IPS-18a (cell line): ENCODE results near the gene PDZD8.

ENCODE experiments used
- H3K27ac ChIP-seq: one replicate; pipeline ENCODE4 v1.5.1; 2013; ENCODE audit warnings: low read length
- H3K27me3 ChIP-seq: one replicate; pipeline ENCODE4 v1.6.1; 2013; ENCODE audit warnings: mild to moderate bottlenecking, low read length; ENCODE audit not compliant: control insufficient read depth, insufficient read depth
- H3K36me3 ChIP-seq: one replicate; pipeline ENCODE4 v1.6.1; 2013; ENCODE audit warnings: low read depth, low read length; ENCODE audit not compliant: control insufficient read depth
- H3K4me1 ChIP-seq: one replicate; pipeline ENCODE4 v1.6.1; 2013; ENCODE audit warnings: low read depth, low read length; ENCODE audit not compliant: control insufficient read depth
- H3K4me3 ChIP-seq: one replicate; pipeline ENCODE4 v1.5.1; 2013; ENCODE audit warnings: low read length
- H3K9ac ChIP-seq: one replicate; pipeline ENCODE4 v1.6.1; 2013; ENCODE audit warnings: mild to moderate bottlenecking, low read length, moderate library complexity
- H3K9me3 ChIP-seq: one replicate; pipeline ENCODE4 v1.6.1; 2013; ENCODE audit warnings: low read depth, low read length; ENCODE audit not compliant: control insufficient read depth

Gene PDZD8

GRCh38 chr10:117386805-117387204 lies 11.6 kb upstream of the PDZD8 start:
- Histone ChIP-seq H3K27ac (no peak overlapping the region), H3K4me3 (no peak overlapping the region), H3K9me3 (no peaks in the 10 kb centered on the region), H3K4me1 (no peaks in the 10 kb centered on the region), H3K36me3 (no peaks in the 10 kb centered on the region), H3K9ac (no peak overlapping the region), H3K27me3 (no peaks in the 10 kb centered on the region)

- no peak overlapping the region for H3K27ac ChIP-seq
- H3K36me3 ChIP-seq: no peaks in the 10 kb centered on the region
- no peaks in the 10 kb centered on the region for H3K9me3 ChIP-seq
- no peak overlapping the region for H3K4me3 ChIP-seq
- no peaks in the 10 kb centered on the region for H3K4me1 ChIP-seq
- H3K9ac ChIP-seq: no peak overlapping the region
- peaks cover 8% of the 10 kb centered on the region for H3K27me3 ChIP-seq
These were observed 7.6 kb upstream of the PDZD8 start for GRCh38 chr10:117382861-117383260.

GRCh38 chr10:117374506-117375359 lies 507 bp downstream of the PDZD8 start:
- no peaks in the 10 kb centered on the region for H3K36me3 ChIP-seq

GRCh38 chr10:117373823-117374505 lies 1.3 kb downstream of the PDZD8 start:
- Histone ChIP-seq H3K27ac (no peak overlapping the region), H3K4me1 (peaks cover 9% of the 10 kb centered on the region), H3K9ac (peak overlapping the region; percentile 58), H3K36me3 (no peaks in the 10 kb centered on the region), H3K27me3 (peaks cover 25% of the 10 kb centered on the region), H3K9me3 (no peaks in the 10 kb centered on the region), H3K4me3 (peak overlapping the region; percentile 91)

More at GRCh38 chr10:117374506-117375359, 507 bp downstream of the PDZD8 start:
- Histone ChIP-seq H3K9ac (peak overlapping the region; percentile 58), H3K4me3 (peak overlapping the region; percentile 91), H3K9me3 (no peaks in the 10 kb centered on the region), H3K27me3 (peaks cover 32% of the 10 kb centered on the region), H3K4me1 (peaks cover 9% of the 10 kb centered on the region), H3K27ac (no peak overlapping the region)

GRCh38 chr10:117370205-117370604 lies 5.0 kb downstream of the PDZD8 start:
- H3K27ac ChIP-seq: no peak overlapping the region
- no peak overlapping the region for H3K4me3 ChIP-seq
- H3K9ac ChIP-seq: no peak overlapping the region
- no peaks in the 10 kb centered on the region for H3K36me3 ChIP-seq
- no peaks in the 10 kb centered on the region for H3K9me3 ChIP-seq
- peaks cover 8% of the 10 kb centered on the region for H3K27me3 ChIP-seq
- peaks cover 9% of the 10 kb centered on the region for H3K4me1 ChIP-seq

- Histone ChIP-seq H3K4me1 (peaks cover 26% of the 10 kb centered on the region), H3K27me3 (no peaks in the 10 kb centered on the region), H3K9me3 (no peaks in the 10 kb centered on the region), H3K4me3 (no peak overlapping the region), H3K9ac (no peak overlapping the region), H3K27ac (no peak overlapping the region), H3K36me3 (no peaks in the 10 kb centered on the region)
These were observed 7.5 kb downstream of the PDZD8 start for GRCh38 chr10:117367718-117368117.

GRCh38 chr10:117366741-117367140 lies 8.5 kb downstream of the PDZD8 start:
- Histone ChIP-seq H3K9me3 (no peaks in the 10 kb centered on the region), H3K4me3 (no peak overlapping the region), H3K36me3 (no peaks in the 10 kb centered on the region), H3K9ac (no peak overlapping the region), H3K27me3 (no peaks in the 10 kb centered on the region), H3K4me1 (peaks cover 22% of the 10 kb centered on the region), H3K27ac (no peak overlapping the region)

GRCh38 chr10:117365612-117366011 lies 9.6 kb downstream of the PDZD8 start:
- Histone ChIP-seq H3K9ac (no peak overlapping the region), H3K9me3 (no peaks in the 10 kb centered on the region), H3K4me3 (no peak overlapping the region), H3K36me3 (no peaks in the 10 kb centered on the region), H3K4me1 (peaks cover 22% of the 10 kb centered on the region), H3K27me3 (no peaks in the 10 kb centered on the region), H3K27ac (no peak overlapping the region)

- H3K36me3 ChIP-seq: no peaks in the 10 kb centered on the region
- no peak overlapping the region for H3K9ac ChIP-seq
- no peak overlapping the region for H3K27ac ChIP-seq
- H3K27me3 ChIP-seq: no peaks in the 10 kb centered on the region
- peaks cover 22% of the 10 kb centered on the region for H3K4me1 ChIP-seq
- no peak overlapping the region for H3K4me3 ChIP-seq
- no peaks in the 10 kb centered on the region for H3K9me3 ChIP-seq
These were observed 10.9 kb downstream of the PDZD8 start for GRCh38 chr10:117364110-117364960.

- no peaks in the 10 kb centered on the region for H3K9me3 ChIP-seq
- H3K4me1 ChIP-seq: peaks cover 22% of the 10 kb centered on the region
- H3K4me3 ChIP-seq: no peak overlapping the region
- no peaks in the 10 kb centered on the region for H3K36me3 ChIP-seq
- H3K27me3 ChIP-seq: no peaks in the 10 kb centered on the region
- H3K9ac ChIP-seq: no peak overlapping the region
- no peak overlapping the region for H3K27ac ChIP-seq
These were observed 12.2 kb downstream of the PDZD8 start for GRCh38 chr10:117363028-117363427.

GRCh38 chr10:117362313-117362712 lies 12.9 kb downstream of the PDZD8 start:
- H3K27me3 ChIP-seq: no peaks in the 10 kb centered on the region
- no peaks in the 10 kb centered on the region for H3K9me3 ChIP-seq
- no peaks in the 10 kb centered on the region for H3K36me3 ChIP-seq
- peaks cover 22% of the 10 kb centered on the region for H3K4me1 ChIP-seq
- H3K27ac ChIP-seq: no peak overlapping the region
- H3K4me3 ChIP-seq: no peak overlapping the region
- no peak overlapping the region for H3K9ac ChIP-seq
